Effector memory CD4-positive, alpha-beta T cell (primary cell): ENCODE measurements around the gene SMG6.

Experiments
- DNase-seq, 3 donors: peaks; one replicate each; pipeline ENCODE4 v3.0.0-alpha.2; 2020
- H3K27ac ChIP-seq: 2 replicates; pipeline ENCODE4 v1.7.0; 2013; ENCODE audit warnings: mild to moderate bottlenecking, low read length, moderate library complexity; ENCODE audit not compliant: insufficient read depth, poor library complexity, severe bottlenecking
- H3K27me3 ChIP-seq: replicated peaks from 2 replicates; pipeline ENCODE4 v1.7.0; 2013; ENCODE audit warnings: mild to moderate bottlenecking, low read length; ENCODE audit not compliant: insufficient read depth, control insufficient read depth, poor library complexity, severe bottlenecking
- H3K36me3 ChIP-seq: 2 replicates; pipeline ENCODE4 v1.7.0; 2013; ENCODE audit warnings: mild to moderate bottlenecking, low read length, moderate library complexity; ENCODE audit not compliant: control insufficient read depth, insufficient read depth
- H3K4me1 ChIP-seq: 2 replicates; pipeline ENCODE4 v1.7.0; 2013; ENCODE audit warnings: low read length, mild to moderate bottlenecking; ENCODE audit not compliant: control insufficient read depth, insufficient read depth, poor library complexity, severe bottlenecking
- H3K4me3 ChIP-seq: 2 replicates; pipeline ENCODE4 v1.7.0; 2013; ENCODE audit warnings: low read length, low read depth, mild to moderate bottlenecking; ENCODE audit not compliant: insufficient read depth, poor library complexity, severe bottlenecking
- H3K9me3 ChIP-seq: 2 replicates; pipeline ENCODE4 v1.7.0; 2013; ENCODE audit warnings: mild to moderate bottlenecking, low read length, moderate library complexity; ENCODE audit not compliant: control insufficient read depth

Gene SMG6

GRCh38 chr17:2086306-2086705 is 217.3 kb downstream of the SMG6 start:
- peaks cover 29% of the 10 kb centered on the region for H3K4me1 ChIP-seq
- H3K9me3 ChIP-seq, result no peaks in the 10 kb centered on the region
- peaks cover 33% of the 10 kb centered on the region for H3K36me3 ChIP-seq
- H3K27ac ChIP-seq, result no peak overlapping the region
- H3K4me3 ChIP-seq, result no peak overlapping the region
- no peak for DNase-seq
- H3K27me3 ChIP-seq, result no peaks in the 10 kb centered on the region

GRCh38 chr17:2085648-2085949 is 218.0 kb downstream of the SMG6 start:
- no peaks in the 10 kb centered on the region for H3K9me3 ChIP-seq
- no peak overlapping the region for H3K27ac ChIP-seq
- no peak overlapping the region for H3K4me3 ChIP-seq
- H3K36me3 ChIP-seq, result peaks cover 39% of the 10 kb centered on the region
- peaks cover 29% of the 10 kb centered on the region for H3K4me1 ChIP-seq
- no peak for DNase-seq
- no peaks in the 10 kb centered on the region for H3K27me3 ChIP-seq

GRCh38 chr17:2084766-2085647 is 218.6 kb downstream of the SMG6 start:
- Histone ChIP-seq H3K27ac (no peak overlapping the region), H3K36me3 (peaks cover 44% of the 10 kb centered on the region), H3K27me3 (no peaks in the 10 kb centered on the region), H3K4me1 (peaks cover 23% of the 10 kb centered on the region), H3K9me3 (no peaks in the 10 kb centered on the region), H3K4me3 (no peak overlapping the region)
- DNase-seq, result no peak

GRCh38 chr17:2084036-2084765 is 219.4 kb downstream of the SMG6 start:
- peaks cover 22% of the 10 kb centered on the region for H3K4me1 ChIP-seq
- DNase-seq, result no peak
- no peaks in the 10 kb centered on the region for H3K27me3 ChIP-seq
- peaks cover 44% of the 10 kb centered on the region for H3K36me3 ChIP-seq
- H3K9me3 ChIP-seq, result no peaks in the 10 kb centered on the region
- no peak overlapping the region for H3K4me3 ChIP-seq
- H3K27ac ChIP-seq, result no peak overlapping the region

- H3K4me1 ChIP-seq, result peaks cover 17% of the 10 kb centered on the region
- H3K4me3 ChIP-seq, result no peak overlapping the region
- no peaks in the 10 kb centered on the region for H3K27me3 ChIP-seq
- DNase-seq, result no peak
- H3K27ac ChIP-seq, result no peak overlapping the region
- no peaks in the 10 kb centered on the region for H3K9me3 ChIP-seq
- peaks cover 44% of the 10 kb centered on the region for H3K36me3 ChIP-seq
Observed at GRCh38 chr17:2083613-2084035, 220.0 kb downstream of the SMG6 start.

- Histone ChIP-seq H3K4me3 (no peak overlapping the region), H3K4me1 (peaks cover 2% of the 10 kb centered on the region), H3K9me3 (no peaks in the 10 kb centered on the region), H3K36me3 (peaks cover 51% of the 10 kb centered on the region), H3K27me3 (no peaks in the 10 kb centered on the region), H3K27ac (no peak overlapping the region)
- DNase-seq, result no peak
Observed at GRCh38 chr17:2082003-2082781, 221.4 kb downstream of the SMG6 start.

GRCh38 chr17:2081564-2081963 is 222.0 kb downstream of the SMG6 start:
- DNase-seq, result no peak
- H3K4me3 ChIP-seq, result no peak overlapping the region

GRCh38 chr17:2077040-2077439 is 226.5 kb downstream of the SMG6 start:
- Histone ChIP-seq H3K27ac (no peak overlapping the region), H3K4me1 (no peaks in the 10 kb centered on the region), H3K36me3 (peaks cover 51% of the 10 kb centered on the region), H3K4me3 (no peak overlapping the region), H3K27me3 (no peaks in the 10 kb centered on the region), H3K9me3 (no peaks in the 10 kb centered on the region)
- DNase-seq, result no peak

More at GRCh38 chr17:2081564-2081963, 222.0 kb downstream of the SMG6 start:
- no peaks in the 10 kb centered on the region for H3K9me3 ChIP-seq
- no peak overlapping the region for H3K27ac ChIP-seq
- peaks cover 51% of the 10 kb centered on the region for H3K36me3 ChIP-seq
- no peaks in the 10 kb centered on the region for H3K27me3 ChIP-seq
- no peaks in the 10 kb centered on the region for H3K4me1 ChIP-seq

GRCh38 chr17:2076087-2076984 is 227.2 kb downstream of the SMG6 start:
- Histone ChIP-seq H3K27ac (no peak overlapping the region), H3K4me3 (no peak overlapping the region), H3K27me3 (no peaks in the 10 kb centered on the region), H3K9me3 (no peaks in the 10 kb centered on the region), H3K36me3 (peaks cover 49% of the 10 kb centered on the region), H3K4me1 (no peaks in the 10 kb centered on the region)
- DNase-seq, result no peak
